GM19463 (cell line): Measurements from ENCODE around the gene TDP2.
"Not testable (repeated sequence)": the region's sequence is repeated elsewhere in the genome, so short reads cannot be mapped to it uniquely, and the experiment has no call there.

Experiments used
- ATAC-seq: cut with Tn5 transposase; IDR thresholded peaks from one replicate; pipeline ENCODE4 v1.9.1; 2021; ENCODE audit warnings: mild to moderate bottlenecking, moderate library complexity; ENCODE audit not compliant: unreplicated experiment

Gene TDP2

GRCh38 chr6:24683297-24684296 is 16.9 kb upstream of the TDP2 start:
- no peak for ATAC-seq

- ATAC-seq: no peak
Measured at GRCh38 chr6:24680582-24680981, 13.9 kb upstream of the TDP2 start.

DNA sequence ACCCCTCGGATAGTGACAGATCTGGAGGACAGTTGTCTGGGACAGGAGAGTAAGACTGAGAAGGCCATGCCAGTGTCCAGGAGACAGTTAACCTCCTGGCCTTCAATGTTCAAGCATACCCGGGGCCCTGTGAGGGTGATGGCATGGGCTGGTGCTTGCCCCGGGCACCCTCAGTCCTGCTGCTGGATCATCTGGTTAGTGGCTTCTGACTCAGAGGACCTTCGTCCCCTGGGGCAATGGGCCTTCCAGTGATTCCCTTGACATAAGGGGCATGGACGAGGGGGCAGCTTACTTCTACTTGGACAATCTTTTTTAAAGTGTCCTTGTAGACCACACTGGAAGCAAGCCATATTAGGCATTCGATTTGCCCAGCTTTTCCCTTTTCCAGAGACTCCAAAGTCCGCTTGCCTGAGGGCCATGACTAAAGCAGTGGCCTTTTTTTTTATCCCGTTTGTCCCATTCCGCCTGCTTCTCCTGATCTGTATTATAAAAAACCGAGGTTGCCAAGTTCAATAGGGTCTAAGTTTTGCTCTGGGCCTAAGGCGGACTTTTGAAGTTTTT is 12.2 kb upstream of the TDP2 start:
- not testable (repeated sequence) for ATAC-seq

DNA sequence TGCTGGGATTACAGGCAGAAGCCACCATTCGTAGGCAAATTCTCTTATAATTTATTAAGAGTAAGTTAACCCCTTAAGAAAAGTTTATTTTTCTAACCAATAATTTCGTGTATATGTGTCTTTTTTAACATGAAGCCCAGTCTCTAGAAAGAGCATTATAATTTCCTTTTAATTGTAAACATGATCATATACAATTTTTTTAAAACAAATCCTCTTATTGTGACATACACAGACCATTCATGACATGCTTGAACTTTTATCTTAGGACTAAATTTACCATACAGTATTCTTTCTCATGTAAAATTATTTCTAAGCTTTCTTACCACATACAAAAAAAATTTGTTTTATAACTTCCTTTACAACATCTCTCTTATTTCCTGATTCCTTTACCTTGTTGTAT is 6.9 kb upstream of the TDP2 start:
- no peak for ATAC-seq

DNA sequence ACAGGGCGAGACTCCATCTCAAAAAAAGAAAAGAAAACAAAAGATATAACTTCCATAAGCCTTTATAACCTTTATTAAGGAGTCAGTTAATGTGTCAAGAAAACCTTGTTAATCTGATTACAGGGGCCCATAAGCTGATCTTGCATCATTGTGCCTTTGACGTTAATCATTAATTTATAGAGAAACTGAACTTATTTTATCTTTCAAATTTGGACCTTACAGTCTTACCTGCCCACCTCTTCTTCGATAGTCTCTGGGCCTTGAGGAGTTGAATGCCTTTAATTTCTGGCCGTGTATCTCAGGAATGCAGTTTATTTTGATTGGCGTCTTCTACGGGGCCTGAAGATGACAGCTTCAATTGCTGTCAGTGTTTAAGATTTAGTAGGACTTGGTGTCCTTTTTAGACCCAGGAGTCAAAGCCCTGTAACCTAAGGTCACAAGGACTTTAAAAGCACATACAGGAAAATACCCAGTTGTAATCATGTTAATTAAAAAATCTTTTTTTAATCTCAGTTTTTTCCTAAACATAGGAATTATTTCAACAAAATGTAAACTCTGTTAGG is 6.0 kb upstream of the TDP2 start:
- no peak for ATAC-seq

GRCh38 chr6:24671077-24671476 is 4.4 kb upstream of the TDP2 start:
- ATAC-seq: not testable (repeated sequence)

GRCh38 chr6:24670492-24670891 is 3.8 kb upstream of the TDP2 start:
- not testable (repeated sequence) for ATAC-seq

- ATAC-seq: no peak
Measured at GRCh38 chr6:24668997-24669361, 2.3 kb upstream of the TDP2 start.

- ATAC-seq: not testable (repeated sequence)
Measured at GRCh38 chr6:24668066-24668996, 1.6 kb upstream of the TDP2 start.

DNA sequence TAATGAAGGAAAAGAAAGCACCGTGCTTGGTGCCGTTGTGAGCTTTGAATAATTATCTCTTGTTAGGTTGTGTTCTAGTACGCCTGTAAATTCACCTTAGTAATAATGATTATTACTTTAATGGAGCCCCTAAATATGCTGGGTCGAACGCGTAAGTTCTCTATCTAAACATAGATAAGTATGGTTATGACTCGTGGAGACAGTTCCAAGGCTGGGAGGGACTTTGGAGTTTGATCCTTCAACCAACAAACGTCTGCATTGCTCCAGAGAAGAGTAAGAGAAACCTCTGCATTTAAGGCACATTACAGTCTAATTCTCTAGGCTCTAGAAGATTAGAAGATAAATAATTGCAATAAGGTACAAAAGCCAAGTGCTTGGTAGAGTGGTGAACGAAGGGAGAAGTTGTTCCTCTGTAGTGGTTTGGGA is 692 bp upstream of the TDP2 start:
- ATAC-seq: no peak

GRCh38 chr6:24666097-24666640 is 530 bp downstream of the TDP2 start:
- ATAC-seq: peak; percentile 21

DNA sequence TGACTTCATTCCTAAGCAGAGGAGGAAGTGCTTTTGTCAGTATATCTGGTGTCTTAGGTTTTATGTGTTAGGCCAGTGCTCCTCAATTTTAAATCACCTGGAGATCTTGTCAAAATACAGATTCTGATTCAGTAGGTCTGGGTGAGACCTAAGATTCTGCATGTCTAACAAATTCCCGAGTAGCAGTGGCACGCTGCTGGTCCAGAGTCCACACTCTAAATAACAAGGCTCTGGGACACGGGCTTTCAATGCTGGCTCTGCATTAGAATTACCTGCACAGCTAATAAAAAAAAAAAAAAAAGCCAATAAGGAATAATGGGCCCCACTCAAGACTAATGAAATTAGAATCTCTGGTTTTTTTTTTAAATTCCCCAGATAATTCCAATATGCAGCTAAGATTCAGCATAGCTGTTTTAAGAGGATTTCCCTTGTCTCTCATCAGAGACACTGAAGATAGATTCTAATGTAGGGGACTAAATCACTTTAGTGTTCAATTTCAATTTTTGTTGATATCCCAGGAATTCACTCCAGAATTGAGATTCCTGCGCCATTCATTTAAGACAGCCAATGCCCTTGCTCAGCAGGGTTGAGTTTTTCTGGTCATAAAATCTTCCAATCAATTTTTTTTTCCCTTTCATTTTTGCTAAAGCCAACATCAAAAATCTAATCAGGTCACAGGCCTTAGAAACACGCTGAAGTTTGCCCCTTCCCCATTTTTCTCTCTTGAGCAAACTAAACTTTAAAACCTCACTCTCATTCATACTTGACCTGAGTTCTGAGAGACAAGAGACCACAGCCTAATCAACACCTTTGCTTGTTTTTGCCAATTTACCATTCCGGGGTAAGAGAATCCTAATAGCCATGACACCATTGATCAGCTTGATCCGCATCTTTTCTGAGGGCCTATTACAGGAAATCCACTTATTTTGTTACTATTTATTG is 2.4 kb downstream of the TDP2 start:
- no peak for ATAC-seq

- no peak for ATAC-seq
Measured at GRCh38 chr6:24663189-24663588, 3.5 kb downstream of the TDP2 start.

GRCh38 chr6:24662236-24662635 is 4.5 kb downstream of the TDP2 start:
- ATAC-seq: no peak

- ATAC-seq: not testable (repeated sequence)
Measured at GRCh38 chr6:24661759-24662158, 4.9 kb downstream of the TDP2 start.

DNA sequence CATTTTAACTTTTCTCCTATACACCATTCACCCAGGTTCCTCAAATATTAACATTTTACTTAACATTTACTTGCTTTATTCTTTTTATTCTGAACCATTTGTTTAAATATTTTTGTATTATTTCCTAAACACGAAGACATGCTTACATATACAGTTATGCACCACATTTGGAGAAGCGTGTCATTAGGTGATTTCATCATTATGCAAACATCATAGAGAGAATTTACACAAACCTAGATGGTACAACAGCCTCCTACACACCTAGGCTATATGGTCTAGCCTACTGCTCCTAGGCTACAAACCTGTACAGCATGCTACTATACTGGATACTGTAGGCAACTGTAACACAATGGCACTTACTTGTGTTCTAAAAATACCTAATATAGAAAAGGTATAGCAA is 6.6 kb downstream of the TDP2 start:
- no peak for ATAC-seq

- no peak for ATAC-seq
Measured at GRCh38 chr6:24659561-24659960, 7.1 kb downstream of the TDP2 start.

GRCh38 chr6:24658573-24659560 is 7.8 kb downstream of the TDP2 start:
- ATAC-seq: no peak
